Measurements from ENCODE around the gene RBM44. TPM values are rescaled to one million over a fixed set of nuclear protein-coding genes. Genes with fewer than 3 reads are reported as not detected.

RBM44 gene
- total RNA-seq, 1 donor from 2014 or later: 1.2 TPM

- no peak for ATAC-seq
- intact Hi-C loops (cut with DNase I): no loop called here
These were observed 78.4 kb downstream of the RBM44 start for GRCh38 chr2:237876951-237877491.

GRCh38 chr2:237877576-237878307 lies 79.2 kb downstream of the RBM44 start:
- DNase-seq (ENCODE audit: low spot score) (peak; percentile 48), ATAC-seq (no peak)
- intact Hi-C loops (cut with DNase I): no loop called here

More at GRCh38 chr2:237876951-237877491, 78.4 kb downstream of the RBM44 start:
- DNase-seq (ENCODE audit: low spot score): no peak

- no peak for DNase-seq (ENCODE audit: low spot score)
- intact Hi-C loops (cut with DNase I): no loop called here
- ATAC-seq: peak; percentile 16
These were observed 79.9 kb downstream of the RBM44 start for GRCh38 chr2:237878321-237879057.

GRCh38 chr2:237879058-237879430 lies 80.5 kb downstream of the RBM44 start:
- DNase-seq (ENCODE audit: low spot score) (peak; percentile 32), ATAC-seq (no peak)
- intact Hi-C loops (cut with DNase I): no loop called here

GRCh38 chr2:237879991-237880560 lies 81.5 kb downstream of the RBM44 start:
- DNase-seq (ENCODE audit: low spot score): peak; percentile 44

GRCh38 chr2:237882510-237883481 lies 84.2 kb downstream of the RBM44 start:
- ATAC-seq: no peak
- intact Hi-C loops (cut with DNase I): no loop called here

More at GRCh38 chr2:237879991-237880560, 81.5 kb downstream of the RBM44 start:
- no peak for ATAC-seq
- intact Hi-C loops (cut with DNase I): no loop called here

GRCh38 chr2:237883951-237884446 lies 85.4 kb downstream of the RBM44 start:
- DNase-seq (ENCODE audit: low spot score): peak; percentile 37
- intact Hi-C loops (cut with DNase I): no loop called here
- ATAC-seq: no peak

More at GRCh38 chr2:237882510-237883481, 84.2 kb downstream of the RBM44 start:
- peak; percentile 54 for DNase-seq (ENCODE audit: low spot score)

- intact Hi-C loops (cut with DNase I): no loop called here
- ATAC-seq: no peak
- peak; percentile 47 for DNase-seq (ENCODE audit: low spot score)
These were observed 86.1 kb downstream of the RBM44 start for GRCh38 chr2:237884681-237885080.

GRCh38 chr2:237885111-237885930 lies 86.7 kb downstream of the RBM44 start:
- DNase-seq (ENCODE audit: low spot score) (peak; percentile 55), ATAC-seq (peak; percentile 24)
- intact Hi-C loops (cut with DNase I): no loop called here

GRCh38 chr2:237885931-237886684 lies 87.5 kb downstream of the RBM44 start:
- ATAC-seq (peak; percentile 69), DNase-seq (ENCODE audit: low spot score) (peak; percentile 79)
- intact Hi-C loops (cut with DNase I): no loop called here

GRCh38 chr2:237886685-237887481 lies 88.3 kb downstream of the RBM44 start:
- DNase-seq (ENCODE audit: low spot score) (peak; percentile 75), ATAC-seq (peak; percentile 73)
- intact Hi-C loops (cut with DNase I): no loop called here

GRCh38 chr2:237888389-237888788 lies 89.8 kb downstream of the RBM44 start:
- intact Hi-C loops (cut with DNase I): no loop called here
- ATAC-seq: no peak
- DNase-seq (ENCODE audit: low spot score): no peak

GRCh38 chr2:237889016-237889415 lies 90.4 kb downstream of the RBM44 start:
- intact Hi-C loops (cut with DNase I): no loop called here
- DNase-seq (ENCODE audit: low spot score): peak; percentile 19

GRCh38 chr2:237889811-237890210 lies 91.2 kb downstream of the RBM44 start:
- peak; percentile 53 for DNase-seq (ENCODE audit: low spot score)
- no peak for ATAC-seq
- intact Hi-C loops (cut with DNase I): no loop called here

More at GRCh38 chr2:237889016-237889415, 90.4 kb downstream of the RBM44 start:
- no peak for ATAC-seq

All from sciatic nerve (tissue), 2 donors.